GM23248 (cell line): ENCODE data around the gene HTRA1.

Source experiments
- EZH2 ChIP-seq: fragments of 200-600 bp; sonication (generic); IDR thresholded peaks from 2 replicates; pipeline ENCODE4 v1.6.1; 2018; ENCODE audit warnings: antibody characterized with exemption, mild to moderate bottlenecking; ENCODE audit not compliant: insufficient read depth, poor library complexity, severe bottlenecking
- EZH2phosphoT487 ChIP-seq: fragments of 200-600 bp; sonication (generic); IDR thresholded peaks from 2 replicates; pipeline ENCODE4 v1.6.1; 2018; ENCODE audit warnings: antibody characterized with exemption, moderate library complexity, mild to moderate bottlenecking, low read depth; ENCODE audit not compliant: insufficient read depth

- TF ChIP-seq EZH2: no peak
- no peak for TF ChIP-seq EZH2phosphoT487
Measured at GRCh38 chr10:122510326-122510725, 49.0 kb downstream of the HTRA1 start.
